ENCODE data around the gene FFAR1.

GRCh38 chr19:35332817-35333216, 14.9 kb upstream of the FFAR1 start:
- TF ChIP-seq, protein P1, sequence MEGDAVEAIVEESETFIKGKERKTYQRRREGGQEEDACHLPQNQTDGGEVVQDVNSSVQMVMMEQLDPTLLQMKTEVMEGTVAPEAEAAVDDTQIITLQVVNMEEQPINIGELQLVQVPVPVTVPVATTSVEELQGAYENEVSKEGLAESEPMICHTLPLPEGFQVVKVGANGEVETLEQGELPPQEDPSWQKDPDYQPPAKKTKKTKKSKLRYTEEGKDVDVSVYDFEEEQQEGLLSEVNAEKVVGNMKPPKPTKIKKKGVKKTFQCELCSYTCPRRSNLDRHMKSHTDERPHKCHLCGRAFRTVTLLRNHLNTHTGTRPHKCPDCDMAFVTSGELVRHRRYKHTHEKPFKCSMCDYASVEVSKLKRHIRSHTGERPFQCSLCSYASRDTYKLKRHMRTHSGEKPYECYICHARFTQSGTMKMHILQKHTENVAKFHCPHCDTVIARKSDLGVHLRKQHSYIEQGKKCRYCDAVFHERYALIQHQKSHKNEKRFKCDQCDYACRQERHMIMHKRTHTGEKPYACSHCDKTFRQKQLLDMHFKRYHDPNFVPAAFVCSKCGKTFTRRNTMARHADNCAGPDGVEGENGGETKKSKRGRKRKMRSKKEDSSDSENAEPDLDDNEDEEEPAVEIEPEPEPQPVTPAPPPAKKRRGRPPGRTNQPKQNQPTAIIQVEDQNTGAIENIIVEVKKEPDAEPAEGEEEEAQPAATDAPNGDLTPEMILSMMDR (IDR thresholded peaks at IDR 0.05; ENCODE audit: poor library complexity): no peak
- TF ChIP-seq EZH2 (IDR thresholded peaks at IDR 0.05; ENCODE audit: borderline replicate concordance): no peak

All from hepatocyte (in vitro differentiated cells).